ENCODE data around the gene C1QL1.
A peak's percentile ranks its signal among the peaks of the same experiment; 100 is the strongest.

C1QL1 gene

DNA sequence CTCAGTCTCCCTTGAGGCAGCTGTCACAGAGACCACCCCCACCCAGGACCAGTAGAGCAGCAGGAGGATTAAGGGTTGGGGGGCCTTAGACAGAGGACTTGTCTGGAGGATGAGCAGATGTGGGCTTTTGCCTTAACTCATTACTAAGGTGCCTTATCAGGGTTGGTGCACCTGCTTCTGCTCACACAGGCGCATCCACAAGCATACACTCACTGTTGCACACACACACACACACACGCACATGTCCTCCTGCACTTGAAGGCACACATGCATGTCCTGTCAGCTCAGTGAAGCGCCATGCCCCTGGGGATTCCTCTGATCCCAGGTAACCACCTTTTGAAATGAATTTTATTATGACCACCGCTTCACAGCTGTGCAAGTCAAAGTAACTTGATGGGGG lies 54.0 kb downstream of the C1QL1 start:
- DNase-seq (ENCODE audit: low spot score), result no peak

DNA sequence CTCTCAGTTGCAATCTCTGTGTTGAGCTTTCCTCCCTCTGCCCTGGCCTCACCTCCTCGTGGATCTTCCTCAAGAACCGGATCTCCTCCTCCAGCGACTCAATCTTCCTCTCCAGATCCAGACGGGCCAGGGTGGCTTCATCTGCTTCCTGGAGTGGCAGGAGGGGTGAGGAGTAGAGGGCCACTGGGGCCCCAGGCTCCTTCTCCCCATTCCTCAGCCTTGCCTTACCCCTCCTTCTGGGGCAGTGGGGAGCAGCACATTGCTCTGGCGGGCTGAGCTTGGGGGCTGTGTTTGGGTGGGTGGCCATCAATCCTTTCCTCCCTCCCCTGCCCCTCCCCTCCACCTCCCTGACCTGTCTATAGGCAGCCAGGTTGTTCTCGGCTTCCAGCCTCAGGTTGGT lies 54.4 kb downstream of the C1QL1 start:
- no peak for DNase-seq (ENCODE audit: low spot score)

DNA sequence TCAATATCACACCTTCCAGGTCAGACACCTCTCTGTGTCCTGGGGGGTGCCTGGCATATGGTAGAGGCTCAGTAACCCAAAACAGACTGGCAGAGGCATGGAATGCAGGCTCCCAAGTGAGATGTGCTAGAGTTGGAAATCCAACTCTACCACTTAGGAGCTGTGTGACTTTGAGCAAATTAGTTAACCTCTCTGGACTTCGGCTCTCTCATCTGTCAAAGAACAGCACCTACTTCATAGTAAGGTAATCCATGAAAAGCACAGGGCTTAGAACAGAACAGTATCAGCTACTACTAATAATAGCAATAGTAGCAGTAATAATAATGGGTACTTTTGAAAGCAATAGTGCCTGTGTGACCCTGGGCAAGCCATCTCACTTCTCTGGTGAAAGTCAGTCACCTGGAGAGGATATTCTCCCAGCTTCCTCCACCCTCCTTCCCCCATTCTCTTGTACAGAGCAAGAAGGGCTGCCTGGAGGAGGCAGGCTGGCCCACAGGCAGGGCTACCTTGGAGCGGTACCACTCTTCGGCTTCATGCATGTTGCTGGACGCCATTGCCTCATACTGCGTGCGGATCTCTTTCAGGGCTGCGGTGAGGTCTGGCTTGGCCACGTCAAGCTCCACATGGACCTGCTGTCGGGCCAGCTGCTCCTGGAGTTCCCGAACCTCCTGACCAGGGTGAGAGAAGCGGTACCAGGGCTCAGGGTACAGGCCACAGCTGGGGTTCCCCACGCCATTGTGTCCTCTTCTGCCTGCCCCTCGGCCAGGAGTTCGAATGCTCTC lies 55.1 kb downstream of the C1QL1 start:
- DNase-seq (ENCODE audit: low spot score), result no peak

DNA sequence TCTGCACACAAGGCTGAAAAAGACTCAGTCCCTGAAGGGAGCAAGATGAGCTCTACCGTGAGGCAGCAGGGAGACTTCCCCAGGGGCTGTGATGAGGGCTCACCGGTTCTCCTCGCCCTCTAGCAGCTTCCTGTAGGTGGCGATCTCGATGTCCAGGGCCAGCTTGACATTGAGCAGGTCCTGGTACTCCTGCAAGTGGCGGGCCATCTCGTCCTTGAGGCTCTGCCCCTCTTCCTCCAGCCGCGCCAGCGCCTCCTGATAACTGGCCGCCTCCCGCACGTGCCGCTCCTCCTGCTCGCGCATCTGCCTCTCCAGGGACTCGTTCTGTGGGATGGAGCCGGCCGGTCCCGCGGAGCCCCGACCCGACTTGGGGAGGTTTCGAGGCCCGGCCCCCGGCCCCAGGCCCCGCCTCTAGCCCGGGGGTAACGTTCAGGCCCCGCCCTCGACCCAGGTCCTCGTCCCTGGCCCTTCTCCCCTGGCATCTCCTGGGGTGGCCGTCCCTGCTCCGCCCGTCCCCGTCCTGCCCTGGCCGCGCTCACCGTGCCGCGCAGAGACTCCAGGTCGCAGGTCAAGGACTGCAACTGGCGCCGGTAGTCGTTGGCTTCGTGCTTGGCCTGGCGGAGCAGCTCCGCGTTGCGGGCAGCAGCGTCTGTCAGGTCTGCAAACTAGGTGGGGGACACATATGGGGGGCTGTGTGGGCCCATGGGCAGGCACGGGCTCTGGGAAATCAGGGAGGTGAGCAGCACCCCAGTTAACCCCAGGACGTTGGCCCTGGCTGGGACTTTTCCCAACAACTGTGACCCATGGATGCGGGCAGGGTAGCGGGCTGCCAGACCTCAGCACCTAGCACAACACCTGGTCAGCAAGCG lies 56.7 kb downstream of the C1QL1 start:
- DNase-seq (ENCODE audit: low spot score), result peak; percentile 87

DNA sequence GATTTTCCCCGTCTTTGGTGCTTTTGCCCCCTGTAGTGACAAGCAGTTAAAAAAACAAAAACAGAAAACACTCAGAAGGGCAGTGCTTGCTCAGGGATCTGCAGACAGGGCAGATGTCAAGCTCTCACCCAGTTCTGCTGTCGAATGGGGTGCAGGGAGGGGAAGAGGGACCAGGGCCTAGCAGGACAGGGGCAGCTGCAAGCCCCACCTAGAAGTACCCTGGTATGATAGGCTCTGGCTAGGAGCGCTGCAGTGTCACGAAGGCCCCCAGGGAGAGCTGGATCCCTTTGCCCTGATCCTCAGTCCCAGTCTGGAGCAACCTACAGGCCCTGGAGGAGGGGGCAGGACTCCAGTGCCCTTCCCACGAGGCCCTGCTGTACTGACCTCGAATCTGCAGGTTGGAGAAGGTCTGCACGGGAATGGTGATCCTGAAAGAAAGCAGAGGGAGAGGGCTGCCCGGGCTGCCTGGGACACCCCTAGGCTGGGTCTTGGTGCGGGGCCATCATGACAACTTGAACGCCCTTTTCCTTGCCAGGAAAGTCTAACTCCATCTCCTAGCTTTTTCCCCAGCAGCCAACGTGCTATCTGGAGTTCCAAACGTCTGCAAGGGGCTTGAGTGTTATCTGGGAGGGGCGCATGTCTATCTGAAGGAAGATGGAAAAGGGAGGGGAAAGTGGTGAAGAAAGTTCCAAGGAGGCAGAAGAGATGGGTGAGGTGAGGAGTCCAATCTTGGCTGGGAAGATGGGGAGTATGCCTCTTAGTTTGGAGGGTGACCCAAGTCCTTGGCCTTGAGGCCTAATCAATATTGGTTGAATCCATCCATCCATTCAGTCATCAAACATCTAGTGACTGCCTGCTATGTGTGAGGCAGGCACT lies 57.6 kb downstream of the C1QL1 start:
- DNase-seq (ENCODE audit: low spot score), result peak; percentile 41

Measured in ecto neural progenitor cell (in vitro differentiated cells).